Tongue (tissue), 2 donors: ENCODE data around the gene CD2AP. TPM values are rescaled to one million over a fixed set of nuclear protein-coding genes. Genes with fewer than 3 reads are reported as not detected.

Experiments used
- DNase-seq: peaks from one replicate; pipeline ENCODE4 v3.0.0-alpha.2; 2015
- total RNA-seq: library from RNA; depleted of rRNA; stranded (reverse); fragments of >200 nt; gene quantifications from one replicate; pipeline ENCODE4 v1.2.3, GENCODE V29; 2014

The CD2AP gene
- total RNA-seq, 1 donor from 2014 or later = 34.9 TPM

GRCh38 chr6:47567586-47567985 is 90.0 kb downstream of the CD2AP start:
- DNase-seq = no peak

DNA sequence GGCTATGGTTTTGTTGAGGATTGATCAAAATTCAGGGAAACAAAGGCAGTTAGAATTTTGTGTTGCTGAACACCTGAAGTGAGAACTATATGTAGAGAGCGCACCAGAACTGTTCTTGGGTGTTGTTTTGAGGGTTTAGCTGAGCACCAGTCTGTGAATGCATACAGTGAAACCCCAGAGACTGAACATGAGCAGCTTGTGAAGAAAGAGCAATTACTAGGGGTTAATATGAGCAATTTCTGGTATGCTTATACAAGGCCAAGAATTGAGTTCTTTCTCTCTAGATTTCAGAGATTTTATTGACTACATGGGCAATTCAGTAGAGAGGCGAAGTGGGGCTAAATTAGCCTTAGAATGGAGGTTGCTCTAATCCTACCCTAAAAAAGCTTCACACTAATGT is 93.9 kb downstream of the CD2AP start:
- no peak for DNase-seq

DNA sequence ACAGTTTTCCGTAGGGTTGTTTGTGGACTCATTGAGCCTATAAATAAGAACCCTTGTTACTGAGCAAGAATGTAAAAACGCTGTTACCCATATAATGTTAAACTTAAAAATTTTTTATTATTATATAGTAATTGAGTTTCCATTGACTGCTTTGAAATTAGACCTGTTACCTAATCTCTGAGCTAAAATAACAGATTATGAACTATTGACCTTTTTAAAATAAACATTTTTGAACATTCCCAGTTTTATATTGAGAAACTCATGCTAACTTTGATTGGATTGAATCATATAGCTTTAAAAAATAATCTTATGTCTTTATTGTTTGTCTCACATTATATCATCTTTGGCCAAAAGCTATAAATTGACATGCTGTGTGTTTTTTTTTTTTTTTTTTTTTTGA is 95.5 kb downstream of the CD2AP start:
- no peak for DNase-seq

DNA sequence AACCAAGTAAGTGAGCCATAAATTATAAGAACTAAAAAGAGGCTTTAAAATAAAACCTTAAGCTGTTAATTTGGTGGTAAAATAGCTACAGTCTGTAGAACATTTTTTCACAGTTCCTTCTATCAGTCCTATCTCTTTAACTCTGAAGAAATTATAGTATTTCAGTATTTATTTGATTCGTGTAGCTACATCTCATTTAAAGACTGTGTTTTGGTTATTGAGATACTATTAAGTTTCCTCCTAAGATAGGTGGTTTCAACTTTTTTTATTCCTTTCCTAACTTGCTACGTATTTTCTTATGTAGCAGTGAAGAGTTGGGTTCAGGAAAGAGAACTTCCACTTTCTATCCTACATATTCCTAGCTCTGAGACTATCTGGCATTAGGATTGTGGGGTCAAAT is 97.2 kb downstream of the CD2AP start:
- no peak for DNase-seq

DNA sequence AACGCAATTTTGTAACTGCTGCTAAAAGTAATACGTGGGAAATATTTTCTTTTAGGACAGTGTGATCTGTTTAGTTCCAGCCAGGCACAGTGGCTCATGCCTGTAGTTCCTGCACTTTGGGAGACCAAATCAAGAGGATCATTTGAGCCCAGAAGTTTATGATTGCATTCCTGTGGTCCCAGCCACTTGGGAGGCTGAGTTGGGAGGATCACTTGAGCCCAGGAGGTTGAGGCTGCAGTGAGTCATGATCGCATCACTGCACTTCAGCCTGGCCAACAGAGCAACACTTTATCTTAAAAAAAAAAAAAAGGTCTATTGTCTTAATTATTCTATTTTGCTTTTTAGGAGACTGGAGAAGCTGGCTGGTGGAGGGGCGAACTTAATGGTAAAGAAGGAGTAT is 101.5 kb downstream of the CD2AP start:
- DNase-seq = no peak

DNA sequence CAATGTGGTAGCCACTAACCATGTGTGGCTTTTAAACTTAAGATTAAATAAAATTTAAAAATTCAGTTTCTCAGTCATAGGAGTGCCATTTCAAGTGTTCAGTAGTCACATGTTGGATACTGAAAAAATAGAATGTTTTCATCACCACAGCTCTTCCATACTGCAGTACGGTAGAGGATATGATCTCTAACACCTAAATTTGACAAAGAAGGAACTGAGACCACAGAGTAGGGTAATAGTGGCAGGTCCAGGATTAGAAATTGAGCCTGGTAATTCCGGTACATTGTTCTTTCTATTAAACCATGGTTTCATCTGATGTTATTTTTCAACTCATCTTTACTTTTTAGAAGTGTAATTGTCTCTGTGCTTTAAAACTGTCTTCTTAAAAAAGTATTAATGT is 104.0 kb downstream of the CD2AP start:
- DNase-seq = no peak

DNA sequence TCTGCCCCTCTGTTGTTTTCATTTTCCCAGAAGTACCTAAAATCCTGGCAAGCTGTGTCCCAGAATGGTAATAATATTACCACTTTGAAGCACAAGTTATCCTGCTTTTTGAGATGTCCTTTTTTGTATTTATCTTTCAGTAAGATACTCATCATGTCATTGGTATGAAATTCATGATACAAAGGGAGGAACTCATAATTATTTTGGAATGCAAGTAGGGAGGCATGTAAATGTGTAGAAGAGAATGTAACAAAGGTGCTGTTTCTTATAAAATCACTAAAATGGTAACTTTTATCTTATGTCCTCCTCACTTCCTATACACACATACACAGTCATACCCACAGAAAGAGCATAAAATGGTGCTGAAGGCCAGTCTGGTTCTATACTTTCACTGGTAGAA is 109.9 kb downstream of the CD2AP start:
- DNase-seq = no peak

DNA sequence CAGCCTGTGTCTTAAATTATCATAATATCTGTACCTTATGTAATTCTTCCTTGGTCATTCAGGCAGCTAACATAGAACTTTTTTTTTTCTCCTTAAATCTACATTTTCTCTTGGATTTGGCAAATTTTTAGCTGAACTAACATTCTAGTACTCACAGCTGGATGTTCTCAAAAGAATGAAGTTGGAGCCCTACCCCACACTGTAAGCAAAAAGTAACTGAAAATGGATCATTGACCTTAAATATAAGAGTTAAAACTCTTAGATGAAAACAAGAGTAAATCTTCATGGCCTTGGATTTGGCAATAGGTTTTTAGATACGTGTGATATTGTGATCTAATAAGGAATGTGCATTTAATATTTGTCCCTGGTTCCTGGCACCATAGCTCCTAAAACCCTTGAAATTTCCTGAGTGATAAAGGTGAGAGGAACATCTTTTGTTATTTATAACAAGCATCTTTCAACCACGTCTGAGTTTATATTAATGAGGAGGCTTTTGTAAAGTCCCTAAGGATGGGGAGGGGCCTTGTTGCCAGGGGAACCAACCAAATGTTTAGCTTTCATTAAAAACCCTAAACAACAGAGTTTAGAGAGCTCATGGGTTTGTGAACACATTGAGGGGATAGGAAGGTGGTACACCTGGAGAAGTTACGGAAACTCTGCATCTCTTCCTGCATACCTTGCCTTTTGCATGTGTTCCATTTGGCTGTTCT is 114.7 kb downstream of the CD2AP start:
- DNase-seq = peak; percentile 3

DNA sequence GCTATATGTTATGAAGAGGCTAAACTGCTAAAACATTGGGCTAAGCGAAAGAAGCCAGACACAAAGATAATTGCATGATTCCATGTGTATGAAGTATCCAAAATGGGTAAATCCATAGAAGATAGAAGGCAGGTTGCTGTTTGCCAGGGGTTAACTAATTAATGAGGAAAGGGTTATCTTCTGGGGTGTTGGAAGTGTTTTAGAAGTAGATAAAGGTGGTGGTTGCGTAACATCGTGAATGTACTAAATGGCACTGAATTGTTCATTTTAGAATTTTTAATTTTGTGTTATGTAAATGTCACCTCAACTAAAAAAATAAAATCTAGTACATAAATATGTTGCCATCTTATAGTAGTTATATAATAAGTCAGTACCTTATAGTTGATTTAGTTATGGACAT is 116.4 kb downstream of the CD2AP start:
- DNase-seq = no peak

GRCh38 chr6:47595785-47596184 is 118.2 kb downstream of the CD2AP start:
- DNase-seq = peak; percentile 8

GRCh38 chr6:47598367-47598766 is 120.8 kb downstream of the CD2AP start:
- no peak for DNase-seq

GRCh38 chr6:47599512-47599911 is 121.9 kb downstream of the CD2AP start:
- DNase-seq = no peak

GRCh38 chr6:47603227-47603626 is 125.6 kb downstream of the CD2AP start:
- DNase-seq = no peak

DNA sequence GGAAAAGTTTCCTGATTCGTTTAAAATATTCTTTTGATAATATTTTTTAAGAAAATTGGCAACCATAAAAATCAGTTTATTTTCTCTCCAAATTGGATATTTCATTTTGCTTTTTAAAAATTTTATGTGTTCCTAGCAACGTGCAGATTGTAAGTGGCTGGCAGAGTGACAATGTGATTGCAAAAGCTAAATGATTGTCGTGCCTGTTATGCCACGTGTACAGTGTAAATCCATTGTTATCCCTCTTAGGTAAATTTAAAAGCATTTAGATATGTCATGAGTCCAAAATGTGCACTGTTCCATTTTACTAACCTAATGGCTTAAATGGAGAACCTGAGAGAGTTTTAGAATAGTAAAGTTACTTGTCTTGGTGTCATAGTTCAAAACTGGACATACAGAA is 126.4 kb downstream of the CD2AP start:
- no peak for DNase-seq

GRCh38 chr6:47621838-47622449 is 144.4 kb downstream of the CD2AP start:
- DNase-seq = no peak

DNA sequence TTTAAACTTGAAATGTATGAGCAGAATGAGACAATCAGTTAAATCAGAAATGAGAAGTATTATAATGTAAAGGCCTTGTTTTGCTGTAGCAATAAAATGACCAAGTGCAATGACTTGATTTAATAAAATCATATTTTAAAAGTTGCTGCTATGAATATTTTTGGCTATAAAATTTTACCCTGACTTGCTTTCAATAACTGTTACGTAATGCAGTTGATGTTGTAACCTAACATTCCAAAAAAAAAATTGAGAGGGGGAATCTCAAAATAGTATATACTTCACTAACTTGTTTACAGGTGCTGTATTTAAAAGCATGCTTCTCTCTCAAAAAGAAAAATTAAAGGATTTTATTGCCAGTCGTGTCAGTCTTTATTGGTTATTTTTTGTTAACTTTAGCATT is 149.2 kb downstream of the CD2AP start:
- DNase-seq = no peak

DNA sequence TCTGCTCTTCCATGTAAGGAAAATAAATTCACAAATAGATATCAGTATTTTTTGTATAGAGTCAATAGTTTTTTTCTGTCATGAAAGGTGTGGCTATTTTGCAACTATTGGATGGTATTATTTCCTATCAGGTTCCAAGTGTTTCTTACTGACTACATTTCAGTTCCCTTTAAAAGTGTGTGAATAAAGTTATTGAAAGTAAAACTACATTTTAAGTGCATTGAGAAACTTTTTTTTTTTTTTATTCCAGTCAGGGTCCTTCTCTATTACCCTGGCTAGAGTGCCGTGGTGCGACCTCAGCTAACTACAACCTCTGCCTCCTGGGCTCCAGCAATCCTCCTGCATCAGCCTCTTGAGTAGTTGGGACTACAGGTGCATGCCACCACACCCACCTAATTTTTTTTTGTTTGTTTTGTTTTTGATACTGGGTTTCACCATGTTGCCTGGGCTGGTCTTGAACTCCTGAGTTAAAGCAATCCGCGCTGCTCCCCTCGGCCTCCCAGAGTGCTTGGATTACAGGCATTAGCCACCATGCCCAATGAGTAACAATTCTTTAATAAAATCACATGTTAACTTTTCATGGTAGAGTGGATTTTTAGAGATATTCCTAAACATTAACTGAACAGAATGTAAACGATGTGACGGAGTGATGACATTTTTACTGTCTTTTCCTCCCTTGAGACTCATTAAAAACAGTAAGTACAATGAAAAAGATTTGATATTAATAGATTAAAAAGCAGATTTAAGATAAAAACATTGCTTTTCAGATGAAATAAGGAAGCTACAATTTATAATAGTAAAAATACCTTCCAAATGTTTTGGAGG is 151.1 kb downstream of the CD2AP start:
- no peak for DNase-seq

- no peak for DNase-seq
Measured at GRCh38 chr6:47629954-47630353, 152.4 kb downstream of the CD2AP start.

GRCh38 chr6:47630587-47630986 is 153.0 kb downstream of the CD2AP start:
- no peak for DNase-seq

DNA sequence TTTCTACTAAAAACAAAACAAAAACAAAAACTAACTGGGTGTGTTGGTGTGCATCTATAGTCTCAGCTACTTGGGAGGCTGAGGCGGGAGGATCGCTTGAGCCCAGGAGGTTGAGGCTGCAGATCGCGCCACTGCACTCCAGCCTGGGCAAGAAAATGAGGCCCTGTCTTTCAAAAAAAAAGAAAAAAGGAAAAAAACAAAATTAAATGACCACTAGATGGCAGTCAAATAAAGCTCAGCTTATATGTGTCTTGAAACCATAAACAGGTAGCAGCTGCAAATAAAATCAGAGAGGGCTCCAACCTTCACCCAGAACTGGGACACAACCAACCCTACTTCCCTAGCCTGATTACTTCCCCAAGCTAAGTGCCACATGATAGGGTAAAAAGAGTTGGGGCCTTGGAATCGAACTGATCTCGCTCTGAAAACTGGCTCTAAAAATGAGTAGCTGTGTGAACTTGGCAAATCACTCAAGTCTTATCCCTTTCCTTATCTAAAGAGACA is 153.7 kb downstream of the CD2AP start:
- DNase-seq = peak; percentile 63

GRCh38 chr6:47631797-47632196 is 154.2 kb downstream of the CD2AP start:
- DNase-seq = no peak

- no peak for DNase-seq
Measured at GRCh38 chr6:47633141-47633540, 155.6 kb downstream of the CD2AP start.
